ENCODE data around the gene PRDM1. TPM values are rescaled to one million over a fixed set of nuclear protein-coding genes. Genes with fewer than 3 reads are reported as not detected.

The PRDM1 gene
- total and polyA plus RNA-seq, 2 of the 13 experiments (the other 11 are each of a cell fraction or from before 2014, with no cell fraction given), result 0.13 TPM; not detected in 1

DNA sequence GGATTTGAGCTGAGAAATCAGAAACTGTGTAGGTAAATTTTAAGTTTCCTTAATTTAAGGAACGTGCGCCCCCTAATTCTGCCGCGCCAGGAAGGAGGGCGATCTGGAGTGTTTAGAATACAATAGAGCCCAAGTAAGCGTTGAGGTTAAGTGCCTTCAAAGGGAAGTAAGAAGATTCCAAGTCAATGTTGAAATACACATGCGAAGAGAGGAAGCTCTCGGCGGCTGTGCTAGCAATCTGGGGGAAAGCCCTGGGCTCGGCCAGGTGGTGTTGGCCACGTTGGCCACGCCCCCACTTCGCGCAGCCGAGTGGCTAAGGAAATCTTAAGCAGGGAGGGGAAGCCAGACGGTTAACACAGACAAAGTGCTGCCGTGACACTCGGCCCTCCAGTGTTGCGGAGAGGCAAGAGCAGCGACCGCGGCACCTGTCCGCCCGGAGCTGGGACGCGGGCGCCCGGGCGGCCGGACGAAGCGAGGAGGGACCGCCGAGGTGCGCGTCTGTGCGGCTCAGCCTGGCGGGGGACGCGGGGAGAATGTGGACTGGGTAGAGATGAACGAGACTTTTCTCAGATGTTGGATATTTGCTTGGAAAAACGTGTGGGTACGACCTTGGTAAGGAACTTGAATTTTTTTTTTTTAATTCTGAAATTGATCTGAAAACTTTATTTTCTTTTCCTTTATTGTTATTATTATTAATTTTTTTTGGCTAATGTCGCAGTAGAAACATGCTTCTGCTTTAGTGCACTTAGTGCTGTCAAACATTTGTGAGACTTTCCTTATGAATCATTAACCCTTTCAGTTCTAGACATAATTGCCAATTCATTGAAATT lies at the start of gene PRDM1 (continued):
- no peak for TF ChIP-seq RORA (CRISPR knock-in tag; IDR thresholded peaks at IDR 0.05)
- TF ChIP-seq ZNF138 (CRISPR knock-in tag; IDR thresholded peaks at IDR 0.05; ENCODE audit: low read depth), result no peak
- peak; percentile 34; the same call in 1 of the 2 replicates for TF ChIP-seq MTF2 (CRISPR knock-in tag; IDR thresholded peaks at IDR 0.05; ENCODE audit: borderline replicate concordance)
- no peak for TF ChIP-seq ZNF562 (CRISPR knock-in tag; IDR thresholded peaks at IDR 0.05; ENCODE audit: borderline replicate concordance)
- no peak for TF ChIP-seq MXI1 (IDR thresholded peaks at IDR 0.05; ENCODE audit: borderline replicate concordance, low read depth, low read length)
- TF ChIP-seq ZSCAN30 (CRISPR knock-in tag; IDR thresholded peaks at IDR 0.05), result no peak

DNA sequence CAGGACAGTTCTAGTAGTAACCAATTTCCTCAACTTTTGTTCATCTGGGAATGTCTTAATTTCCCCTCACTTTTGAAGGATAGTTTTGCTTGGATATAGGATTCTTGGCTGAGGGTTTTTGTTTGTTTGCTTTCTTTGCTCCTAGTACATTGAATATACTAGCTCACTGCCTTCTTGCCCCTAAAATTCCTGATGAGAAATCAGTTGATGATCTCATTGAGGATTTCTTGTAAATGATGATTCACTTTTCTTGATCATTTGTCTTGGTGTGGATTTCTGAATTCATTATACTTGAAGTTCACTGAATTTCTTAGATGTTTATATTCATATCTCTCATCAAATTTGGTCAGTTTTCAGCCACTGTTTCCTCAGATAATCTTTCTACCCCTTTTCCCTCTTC lies 49.1 kb upstream of the PRDM1 start:
- no peak for FAIRE-seq
- intact Hi-C loops (cut with micrococcal nuclease; ENCODE audit: unreplicated experiment) (no loop called here), in situ Hi-C loops (cut with HindIII; ENCODE audit: extremely low pct_ligation_motif_present, low pct_unique_long_range_greater_than_20kb) (no loop called here)
- no TSS peak for BruUV-seq (replicated peaks)
- H3K4me2 ChIP-seq (ENCODE audit: low read depth, low read length), result no peak overlapping the region
- H3K27me3 ChIP-seq (ENCODE audit: control insufficient read depth in 1 of 2, insufficient read depth in 2 of 2, low read length in 2 of 2), result peaks cover 0 to 7% of the 10 kb centered on the region in 2 experiments; a peak in 1 of 5 replicates
- H3K27ac ChIP-seq (ENCODE audit: extremely low read length, insufficient read depth, low read length), result no peak overlapping the region
- no peak overlapping the region for H3K9ac ChIP-seq (ENCODE audit: insufficient read depth, low read depth, low read length)
- CTCF ChIA-PET (ENCODE audit: low intra/inter-chr PET ratio, low total read pairs), result no interaction called here
- H3K36me3 ChIP-seq (replicated peaks in 1 of 2; ENCODE audit: control insufficient read depth in 1 of 2, insufficient read depth in 2 of 2, low read length in 2 of 2), result no peaks in the 10 kb centered on the region
- H3K4me3 ChIP-seq (replicated peaks in 1 of 3; ENCODE audit: insufficient read depth in 1 of 3, low read depth in 2 of 3, low read length in 3 of 3), result no peak overlapping the region
- no peak for ATAC-seq
- H4K20me1 ChIP-seq (ENCODE audit: insufficient read depth, low read length), result no peaks in the 10 kb centered on the region
- no peaks in the 10 kb centered on the region for H3K79me2 ChIP-seq (ENCODE audit: insufficient read depth, low read length)
- no peak overlapping the region for H2AFZ ChIP-seq (ENCODE audit: low read length)
- DNase-seq (ENCODE audit: low spot score), result no peak
- POLR2A ChIA-PET, result no interaction called here
- no peaks in the 10 kb centered on the region for H3K9me3 ChIP-seq (ENCODE audit: low read length)
- no peaks in the 10 kb centered on the region for H3K4me1 ChIP-seq (ENCODE audit: insufficient read depth, low read length)
- TF ChIP-seq HNF4G (IDR thresholded peaks at IDR 0.05; ENCODE audit: borderline replicate concordance, low read depth, low read length), result no peak
- no peak for TF ChIP-seq HNF4G (CRISPR knock-in tag; IDR thresholded peaks at IDR 0.05; ENCODE audit: borderline replicate concordance, low read depth)
- no peak for TF ChIP-seq SAFB2 (CRISPR knock-in tag; IDR thresholded peaks at IDR 0.05; ENCODE audit: borderline replicate concordance, low read depth)
- no peak for TF ChIP-seq ZC3H4 (CRISPR knock-in tag; IDR thresholded peaks at IDR 0.05; ENCODE audit: borderline replicate concordance)
- TF ChIP-seq ZNF446 (CRISPR knock-in tag; IDR thresholded peaks at IDR 0.05), result no peak
- TF ChIP-seq, protein P1, sequence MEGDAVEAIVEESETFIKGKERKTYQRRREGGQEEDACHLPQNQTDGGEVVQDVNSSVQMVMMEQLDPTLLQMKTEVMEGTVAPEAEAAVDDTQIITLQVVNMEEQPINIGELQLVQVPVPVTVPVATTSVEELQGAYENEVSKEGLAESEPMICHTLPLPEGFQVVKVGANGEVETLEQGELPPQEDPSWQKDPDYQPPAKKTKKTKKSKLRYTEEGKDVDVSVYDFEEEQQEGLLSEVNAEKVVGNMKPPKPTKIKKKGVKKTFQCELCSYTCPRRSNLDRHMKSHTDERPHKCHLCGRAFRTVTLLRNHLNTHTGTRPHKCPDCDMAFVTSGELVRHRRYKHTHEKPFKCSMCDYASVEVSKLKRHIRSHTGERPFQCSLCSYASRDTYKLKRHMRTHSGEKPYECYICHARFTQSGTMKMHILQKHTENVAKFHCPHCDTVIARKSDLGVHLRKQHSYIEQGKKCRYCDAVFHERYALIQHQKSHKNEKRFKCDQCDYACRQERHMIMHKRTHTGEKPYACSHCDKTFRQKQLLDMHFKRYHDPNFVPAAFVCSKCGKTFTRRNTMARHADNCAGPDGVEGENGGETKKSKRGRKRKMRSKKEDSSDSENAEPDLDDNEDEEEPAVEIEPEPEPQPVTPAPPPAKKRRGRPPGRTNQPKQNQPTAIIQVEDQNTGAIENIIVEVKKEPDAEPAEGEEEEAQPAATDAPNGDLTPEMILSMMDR (CRISPR knock-in tag; IDR thresholded peaks at IDR 0.05), result no peak
- TF ChIP-seq, protein P2, sequence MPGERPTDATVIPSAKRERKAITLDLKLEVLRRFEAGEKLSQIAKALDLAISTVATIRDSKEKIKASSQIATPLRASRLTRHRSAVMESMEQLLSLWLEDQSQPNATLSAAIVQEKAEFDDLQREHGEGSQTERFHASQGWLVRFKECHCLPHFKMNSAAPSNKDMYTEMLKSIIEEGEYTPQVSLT (CRISPR knock-in tag; IDR thresholded peaks at IDR 0.05; ENCODE audit: borderline replicate concordance, low read depth), result no peak
- TF ChIP-seq, protein P3, sequence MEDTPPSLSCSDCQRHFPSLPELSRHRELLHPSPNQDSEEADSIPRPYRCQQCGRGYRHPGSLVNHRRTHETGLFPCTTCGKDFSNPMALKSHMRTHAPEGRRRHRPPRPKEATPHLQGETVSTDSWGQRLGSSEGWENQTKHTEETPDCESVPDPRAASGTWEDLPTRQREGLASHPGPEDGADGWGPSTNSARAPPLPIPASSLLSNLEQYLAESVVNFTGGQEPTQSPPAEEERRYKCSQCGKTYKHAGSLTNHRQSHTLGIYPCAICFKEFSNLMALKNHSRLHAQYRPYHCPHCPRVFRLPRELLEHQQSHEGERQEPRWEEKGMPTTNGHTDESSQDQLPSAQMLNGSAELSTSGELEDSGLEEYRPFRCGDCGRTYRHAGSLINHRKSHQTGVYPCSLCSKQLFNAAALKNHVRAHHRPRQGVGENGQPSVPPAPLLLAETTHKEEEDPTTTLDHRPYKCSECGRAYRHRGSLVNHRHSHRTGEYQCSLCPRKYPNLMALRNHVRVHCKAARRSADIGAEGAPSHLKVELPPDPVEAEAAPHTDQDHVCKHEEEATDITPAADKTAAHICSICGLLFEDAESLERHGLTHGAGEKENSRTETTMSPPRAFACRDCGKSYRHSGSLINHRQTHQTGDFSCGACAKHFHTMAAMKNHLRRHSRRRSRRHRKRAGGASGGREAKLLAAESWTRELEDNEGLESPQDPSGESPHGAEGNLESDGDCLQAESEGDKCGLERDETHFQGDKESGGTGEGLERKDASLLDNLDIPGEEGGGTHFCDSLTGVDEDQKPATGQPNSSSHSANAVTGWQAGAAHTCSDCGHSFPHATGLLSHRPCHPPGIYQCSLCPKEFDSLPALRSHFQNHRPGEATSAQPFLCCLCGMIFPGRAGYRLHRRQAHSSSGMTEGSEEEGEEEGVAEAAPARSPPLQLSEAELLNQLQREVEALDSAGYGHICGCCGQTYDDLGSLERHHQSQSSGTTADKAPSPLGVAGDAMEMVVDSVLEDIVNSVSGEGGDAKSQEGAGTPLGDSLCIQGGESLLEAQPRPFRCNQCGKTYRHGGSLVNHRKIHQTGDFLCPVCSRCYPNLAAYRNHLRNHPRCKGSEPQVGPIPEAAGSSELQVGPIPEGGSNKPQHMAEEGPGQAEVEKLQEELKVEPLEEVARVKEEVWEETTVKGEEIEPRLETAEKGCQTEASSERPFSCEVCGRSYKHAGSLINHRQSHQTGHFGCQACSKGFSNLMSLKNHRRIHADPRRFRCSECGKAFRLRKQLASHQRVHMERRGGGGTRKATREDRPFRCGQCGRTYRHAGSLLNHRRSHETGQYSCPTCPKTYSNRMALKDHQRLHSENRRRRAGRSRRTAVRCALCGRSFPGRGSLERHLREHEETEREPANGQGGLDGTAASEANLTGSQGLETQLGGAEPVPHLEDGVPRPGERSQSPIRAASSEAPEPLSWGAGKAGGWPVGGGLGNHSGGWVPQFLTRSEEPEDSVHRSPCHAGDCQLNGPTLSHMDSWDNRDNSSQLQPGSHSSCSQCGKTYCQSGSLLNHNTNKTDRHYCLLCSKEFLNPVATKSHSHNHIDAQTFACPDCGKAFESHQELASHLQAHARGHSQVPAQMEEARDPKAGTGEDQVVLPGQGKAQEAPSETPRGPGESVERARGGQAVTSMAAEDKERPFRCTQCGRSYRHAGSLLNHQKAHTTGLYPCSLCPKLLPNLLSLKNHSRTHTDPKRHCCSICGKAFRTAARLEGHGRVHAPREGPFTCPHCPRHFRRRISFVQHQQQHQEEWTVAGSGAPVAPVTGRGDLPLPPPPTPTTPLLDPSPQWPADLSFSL (CRISPR knock-in tag; IDR thresholded peaks at IDR 0.05), result no peak
- no peak for TF ChIP-seq KLF9 (CRISPR knock-in tag; IDR thresholded peaks at IDR 0.05; ENCODE audit: low read depth)
